Keratinocyte (primary cell): Measurements from ENCODE around the gene SLC5A8. TPM values are rescaled to one million over a fixed set of nuclear protein-coding genes. Genes with fewer than 3 reads are reported as not detected.

Experiments
- DNase-seq: peaks from one replicate; pipeline ENCODE4 v3.0.0-alpha.2; 2011; ENCODE audit warnings: low read depth, missing footprints, low spot score
- FAIRE-seq: peaks from 2 replicates; lab custom pipeline; 2011; peaks lifted over from hg19 to GRCh38; lab: Jason Lieb, UNC
- H2AFZ ChIP-seq: 2 replicates; pipeline ENCODE4 v1.6.0; 2012; ENCODE audit warnings: low read length, control low read depth, inconsistent platforms; ENCODE audit not compliant: control insufficient read depth
- H3K27ac ChIP-seq: 2 replicates; pipeline ENCODE4 v1.5.1; 2011; ENCODE audit warnings: low read length; ENCODE audit not compliant: control insufficient read depth, insufficient read depth
- H3K27me3 ChIP-seq: 3 replicates; pipeline ENCODE4 v1.6.0; 2011; ENCODE audit warnings: low read length; ENCODE audit not compliant: control insufficient read depth, insufficient read depth; ENCODE audit errors: extremely low read depth
- H3K36me3 ChIP-seq, 2 experiments: 2 replicates in 1 of 2; 3 replicates in 1 of 2; pipeline ENCODE4 v1.5.1; 2011; ENCODE audit warnings: low read length in 2 of 2, mild to moderate bottlenecking in 1 of 2; ENCODE audit not compliant: control insufficient read depth in 2 of 2, insufficient read depth in 2 of 2; ENCODE audit errors: extremely low read depth in 1 of 2
- H3K4me1 ChIP-seq: 3 replicates; pipeline ENCODE4 v1.5.1; 2011; ENCODE audit warnings: low read length; ENCODE audit not compliant: control insufficient read depth, insufficient read depth; ENCODE audit errors: extremely low read depth
- H3K4me2 ChIP-seq: 3 replicates; pipeline ENCODE4 v1.6.0; 2011; ENCODE audit warnings: low read depth, low read length; ENCODE audit not compliant: control insufficient read depth, insufficient read depth; ENCODE audit errors: extremely low read depth
- H3K4me3 ChIP-seq, 3 experiments: fragments of 200-600 bp in 1 of 3; sonication (generic) in 1 of 3; 2 replicates in 2 of 3; 3 replicates in 1 of 3; pipeline ENCODE4 v1.5.1; 2011 to 2016; ENCODE audit warnings: low read length in 3 of 3, mild to moderate bottlenecking in 3 of 3, control low read depth in 2 of 3, inconsistent platforms in 1 of 3, low read depth in 1 of 3, mixed read lengths in 1 of 3, mixed run types in 1 of 3, moderate library complexity in 1 of 3; ENCODE audit not compliant: control insufficient read depth in 2 of 3, insufficient read depth in 2 of 3; ENCODE audit errors: extremely low read depth in 1 of 3
- H3K79me2 ChIP-seq: 2 replicates; pipeline ENCODE4 v1.6.0; 2012; ENCODE audit warnings: low read length; ENCODE audit not compliant: control insufficient read depth, insufficient read depth
- H3K9ac ChIP-seq: 3 replicates; pipeline ENCODE4 v1.6.0; 2011; ENCODE audit warnings: low read length; ENCODE audit not compliant: control insufficient read depth, insufficient read depth; ENCODE audit errors: extremely low read depth
- H3K9me1 ChIP-seq: 3 replicates; pipeline ENCODE4 v1.6.0; 2011; ENCODE audit warnings: low read length; ENCODE audit not compliant: control insufficient read depth, insufficient read depth; ENCODE audit errors: extremely low read depth
- H3K9me3 ChIP-seq: 2 replicates; pipeline ENCODE4 v1.5.1; 2012; ENCODE audit warnings: low read depth, low read length; ENCODE audit not compliant: control insufficient read depth
- H4K20me1 ChIP-seq: 3 replicates; pipeline ENCODE4 v1.6.0; 2011; ENCODE audit warnings: low read length; ENCODE audit not compliant: control insufficient read depth, insufficient read depth; ENCODE audit errors: extremely low read depth
- EZH2 ChIP-seq: IDR thresholded peaks from one replicate; pipeline ENCODE4 v1.6.1; 2012; ENCODE audit warnings: inconsistent platforms, mild to moderate bottlenecking, low read length, moderate library complexity
- dilution Hi-C: fragments of 300-500 bp; cut with MboI; formaldehyde crosslinking; loops from one replicate; pipeline ENCODE4 v1.7.0; 2020; ENCODE audit warnings: low sequenced_read_pairs; ENCODE audit not compliant: extremely low pct_ligation_motif_present
- polyA plus RNA-seq, 5 experiments: library from polyadenylated mRNA; depleted of rRNA in 3 of 5; stranded (reverse) in 3 of 5; stranded (forward) in 1 of 5; unstranded in 1 of 5; fragments of >200 nt; gene quantifications; 1 replicate in 1 of 5; 2 replicates in 3 of 5; 3 replicates in 1 of 5; pipeline versions ENCODE4 v1.2.1 to v1.2.3, GENCODE V29; 2011 to 2012; ENCODE audit warnings: missing spikeins in 2 of 5, low read depth in 1 of 5, low replicate concordance in 1 of 5
- TF ChIP-seq, protein P1 (sequence below), 3 experiments: IDR thresholded peaks in 1 of 3; conservative IDR thresholded peaks in 1 of 3; optimal IDR thresholded peaks in 1 of 3; 2 replicates in 2 of 3; 3 replicates in 1 of 3; pipeline versions ENCODE3 to v1.5.1; 2011; ENCODE audit warnings: low read length in 3 of 3, mild to moderate bottlenecking in 3 of 3, moderate library complexity in 2 of 3, control low read depth in 1 of 3, inconsistent platforms in 1 of 3; ENCODE audit not compliant: insufficient read depth in 2 of 3; ENCODE audit errors: extremely low read depth in 1 of 3

Gene SLC5A8
- polyA plus RNA-seq, 1 donor (not counting 4 experiments of a cell fraction or from before 2014, with no cell fraction given): not detected

DNA sequence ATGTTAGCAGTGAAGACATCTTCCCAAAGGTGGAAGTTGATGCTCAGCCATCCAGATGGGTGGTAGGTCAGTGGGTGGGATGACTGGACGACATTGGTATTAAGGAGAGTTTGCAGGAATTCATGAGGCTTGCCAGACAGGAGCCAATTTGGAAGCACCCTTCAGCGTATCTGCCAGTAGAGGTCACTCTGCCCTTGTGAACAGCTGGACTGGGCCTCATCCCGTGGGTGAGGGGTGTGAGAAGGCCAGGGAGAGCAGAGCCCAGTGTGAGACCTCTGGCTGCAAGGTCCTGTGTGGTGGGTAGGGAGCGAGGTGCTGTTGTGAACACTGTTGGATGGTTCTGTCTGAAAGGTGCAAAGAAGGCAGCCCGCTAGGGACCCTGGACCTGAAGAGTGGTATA is 37.7 kb downstream of the SLC5A8 start:
- Histone ChIP-seq H3K4me2 (no peak overlapping the region), H3K9me3 (no peaks in the 10 kb centered on the region), H3K27ac (no peak overlapping the region), H2AFZ (no peak overlapping the region), H3K36me3 (no peaks in the 10 kb centered on the region), H3K9ac (no peak overlapping the region), H3K4me3 (no peak overlapping the region), H3K27me3 (no peaks in the 10 kb centered on the region), H4K20me1 (no peaks in the 10 kb centered on the region), H3K9me1 (no peaks in the 10 kb centered on the region), H3K79me2 (no peaks in the 10 kb centered on the region), H3K4me1 (no peaks in the 10 kb centered on the region)
- FAIRE-seq (no peak), DNase-seq (no peak)
- TF ChIP-seq, protein P1, sequence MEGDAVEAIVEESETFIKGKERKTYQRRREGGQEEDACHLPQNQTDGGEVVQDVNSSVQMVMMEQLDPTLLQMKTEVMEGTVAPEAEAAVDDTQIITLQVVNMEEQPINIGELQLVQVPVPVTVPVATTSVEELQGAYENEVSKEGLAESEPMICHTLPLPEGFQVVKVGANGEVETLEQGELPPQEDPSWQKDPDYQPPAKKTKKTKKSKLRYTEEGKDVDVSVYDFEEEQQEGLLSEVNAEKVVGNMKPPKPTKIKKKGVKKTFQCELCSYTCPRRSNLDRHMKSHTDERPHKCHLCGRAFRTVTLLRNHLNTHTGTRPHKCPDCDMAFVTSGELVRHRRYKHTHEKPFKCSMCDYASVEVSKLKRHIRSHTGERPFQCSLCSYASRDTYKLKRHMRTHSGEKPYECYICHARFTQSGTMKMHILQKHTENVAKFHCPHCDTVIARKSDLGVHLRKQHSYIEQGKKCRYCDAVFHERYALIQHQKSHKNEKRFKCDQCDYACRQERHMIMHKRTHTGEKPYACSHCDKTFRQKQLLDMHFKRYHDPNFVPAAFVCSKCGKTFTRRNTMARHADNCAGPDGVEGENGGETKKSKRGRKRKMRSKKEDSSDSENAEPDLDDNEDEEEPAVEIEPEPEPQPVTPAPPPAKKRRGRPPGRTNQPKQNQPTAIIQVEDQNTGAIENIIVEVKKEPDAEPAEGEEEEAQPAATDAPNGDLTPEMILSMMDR (optimal IDR thresholded peaks at IDR 0.05 in 1 of 3, IDR thresholded peaks at IDR 0.05 in 1 of 3, conservative IDR thresholded peaks at IDR 0.05 in 1 of 3; ENCODE audit: extremely low read depth in 1 of 3, insufficient read depth in 2 of 3, low read length in 3 of 3): peak; percentile 45 to 73 (median 67)
- TF ChIP-seq EZH2: no peak
- dilution Hi-C loops: no loop called here

- Histone ChIP-seq H3K4me1 (peaks cover 13% of the 10 kb centered on the region), H3K9me3 (no peaks in the 10 kb centered on the region), H3K27me3 (no peaks in the 10 kb centered on the region), H3K27ac (no peak overlapping the region), H3K9me1 (no peaks in the 10 kb centered on the region), H3K79me2 (no peaks in the 10 kb centered on the region), H3K9ac (no peak overlapping the region), H3K36me3 (no peaks in the 10 kb centered on the region), H3K4me2 (no peak overlapping the region), H2AFZ (no peak overlapping the region), H3K4me3 (no peak overlapping the region), H4K20me1 (no peaks in the 10 kb centered on the region)
- DNase-seq (no peak), FAIRE-seq (no peak)
- no peak for TF ChIP-seq EZH2
- TF ChIP-seq, protein P1 (optimal IDR thresholded peaks at IDR 0.05 in 1 of 3, IDR thresholded peaks at IDR 0.05 in 1 of 3, conservative IDR thresholded peaks at IDR 0.05 in 1 of 3; ENCODE audit: extremely low read depth in 1 of 3, insufficient read depth in 2 of 3, low read length in 3 of 3): no peak
- dilution Hi-C loops: no loop called here
These were observed 42.0 kb downstream of the SLC5A8 start for GRCh38 chr12:101168001-101168400.
